AG10803 (cell line): ENCODE results near the gene MTR.

Source experiments
- DNase-seq: peaks from one replicate; pipeline ENCODE4 v3.0.0; 2010; ENCODE audit warnings: low read depth
- H3K4me3 ChIP-seq: 2 replicates; pipeline ENCODE4 v1.5.1; 2011; ENCODE audit warnings: mild to moderate bottlenecking, low read length, control low read depth
- CTCF ChIP-seq: conservative IDR thresholded peaks from 2 replicates; pipeline ENCODE4 v1.5.1; 2011; ENCODE audit warnings: mild to moderate bottlenecking, low read length, control low read depth, inconsistent platforms

The MTR gene

GRCh38 chr1:236925386-236925785, 130.3 kb downstream of the MTR start:
- TF ChIP-seq CTCF = no peak
- no peak overlapping the region for H3K4me3 ChIP-seq
- DNase-seq = no peak

GRCh38 chr1:236930503-236930902, 135.4 kb downstream of the MTR start:
- DNase-seq = no peak
- H3K4me3 ChIP-seq = no peak overlapping the region
- TF ChIP-seq CTCF = no peak

GRCh38 chr1:236938760-236939159, 143.7 kb downstream of the MTR start:
- no peak overlapping the region for H3K4me3 ChIP-seq

GRCh38 chr1:236942431-236942830, 147.3 kb downstream of the MTR start:
- DNase-seq = no peak
- TF ChIP-seq CTCF = no peak
- H3K4me3 ChIP-seq = no peak overlapping the region

More at GRCh38 chr1:236938760-236939159, 143.7 kb downstream of the MTR start:
- no peak for TF ChIP-seq CTCF
- DNase-seq = no peak

GRCh38 chr1:236944556-236944955, 149.5 kb downstream of the MTR start:
- no peak for TF ChIP-seq CTCF
- no peak overlapping the region for H3K4me3 ChIP-seq
- DNase-seq = no peak

GRCh38 chr1:236945002-236945401, 149.9 kb downstream of the MTR start:
- no peak for TF ChIP-seq CTCF
- no peak overlapping the region for H3K4me3 ChIP-seq
- DNase-seq = no peak

GRCh38 chr1:236947794-236948193, 152.7 kb downstream of the MTR start:
- no peak overlapping the region for H3K4me3 ChIP-seq
- TF ChIP-seq CTCF = no peak
- DNase-seq = no peak
